Rectal smooth muscle tissue (tissue), 1 donor: ENCODE results near the gene NEK6.
A peak's percentile ranks its signal among the peaks of the same experiment; 100 is the strongest.

Source experiments
- H3K27ac ChIP-seq: one replicate; pipeline ENCODE4 v1.7.0; 2013; ENCODE audit warnings: low read depth, low read length, inconsistent platforms
- H3K27me3 ChIP-seq: one replicate; pipeline ENCODE4 v1.7.0; 2013; ENCODE audit warnings: low read length; ENCODE audit not compliant: control insufficient read depth, insufficient read depth
- H3K36me3 ChIP-seq: one replicate; pipeline ENCODE4 v1.7.0; 2013; ENCODE audit warnings: low read length; ENCODE audit not compliant: control insufficient read depth, insufficient read depth
- H3K4me1 ChIP-seq: one replicate; pipeline ENCODE4 v1.7.0; 2013; ENCODE audit warnings: low read length; ENCODE audit not compliant: control insufficient read depth, insufficient read depth
- H3K4me3 ChIP-seq: one replicate; pipeline ENCODE4 v1.7.0; 2013; ENCODE audit warnings: low read length
- H3K9ac ChIP-seq: one replicate; pipeline ENCODE4 v1.7.0; 2013; ENCODE audit warnings: low read length

NEK6 gene

DNA sequence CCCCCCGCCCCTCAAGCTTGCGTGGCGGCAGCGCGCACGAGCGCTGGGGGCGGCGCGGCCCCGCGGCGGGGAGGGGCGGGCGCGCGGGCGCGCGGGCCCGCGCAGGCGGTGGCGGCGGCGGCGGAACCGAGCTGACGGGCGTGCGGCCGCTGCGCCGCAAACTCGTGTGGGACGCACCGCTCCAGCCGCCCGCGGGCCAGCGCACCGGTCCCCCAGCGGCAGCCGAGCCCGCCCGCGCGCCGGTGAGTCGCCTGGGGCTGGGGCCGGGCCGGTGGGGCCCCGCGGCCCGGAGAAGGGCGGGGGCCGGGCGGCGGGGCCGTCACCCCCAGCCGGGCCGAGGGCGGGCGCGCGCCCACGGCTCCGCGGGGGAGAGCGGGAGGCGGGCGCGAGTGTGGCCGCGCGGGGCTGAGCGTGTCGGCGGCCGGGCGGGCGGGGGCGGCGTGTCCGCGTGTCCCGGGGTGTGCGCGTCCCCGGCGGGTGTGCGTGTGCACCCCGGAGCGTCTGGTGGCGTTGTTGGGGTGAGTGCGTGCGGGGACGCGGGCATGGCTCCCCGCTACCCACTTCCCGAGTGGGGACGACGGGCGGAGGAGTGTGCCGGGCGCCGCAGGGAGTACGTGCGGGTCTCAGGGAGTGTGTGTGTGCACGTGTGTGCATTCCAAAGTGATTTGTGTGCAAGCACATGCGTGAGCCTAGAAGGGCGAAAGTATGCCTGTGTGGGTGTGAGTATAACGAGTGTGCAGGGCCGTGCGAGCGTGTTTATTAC, at the start of gene NEK6:
TSS of gene NEK6 (plus strand) at position 106 of the 763 bp plus-strand sequence. CDS start 44,016 bp downstream, outside the sequence.
- Histone ChIP-seq H3K27me3 (no peaks in the 10 kb centered on the region), H3K9ac (peak within 1 kb of the TSS; percentile 81), H3K4me1 (peaks cover 24% of the 10 kb centered on the region), H3K4me3 (peak within 1 kb of the TSS; percentile 91), H3K27ac (peak within 1 kb of the TSS; percentile 84), H3K36me3 (no peaks in the 10 kb centered on the region)

DNA sequence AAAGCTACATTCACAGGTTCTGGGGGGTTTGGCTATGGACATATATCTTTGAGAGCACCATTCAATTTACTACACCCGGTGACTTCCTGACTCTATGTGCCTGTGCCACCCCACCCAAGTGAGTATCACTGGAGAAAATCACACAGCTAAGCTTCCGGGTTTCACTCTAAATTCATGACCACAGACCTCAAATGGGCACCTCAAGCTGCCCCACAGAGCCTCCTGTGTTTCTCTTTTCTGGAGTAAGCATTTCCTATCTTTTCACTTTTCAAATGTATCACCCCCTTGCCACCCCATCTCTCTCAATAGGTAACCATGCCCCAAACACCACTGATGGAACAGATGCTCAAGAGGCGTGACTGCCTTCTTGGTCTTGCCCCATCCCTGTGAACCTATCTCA, 49.2 kb upstream of the NEK6 start:
- H3K4me3 ChIP-seq, result no peak overlapping the region
- no peaks in the 10 kb centered on the region for H3K4me1 ChIP-seq
- H3K27ac ChIP-seq, result no peak overlapping the region
- H3K27me3 ChIP-seq, result no peaks in the 10 kb centered on the region
- no peak overlapping the region for H3K9ac ChIP-seq
- H3K36me3 ChIP-seq, result no peaks in the 10 kb centered on the region

GRCh38 chr9:124209279-124209678, 48.5 kb upstream of the NEK6 start:
- Histone ChIP-seq H3K4me3 (no peak overlapping the region), H3K36me3 (no peaks in the 10 kb centered on the region), H3K4me1 (no peaks in the 10 kb centered on the region), H3K27ac (no peak overlapping the region), H3K27me3 (no peaks in the 10 kb centered on the region), H3K9ac (no peak overlapping the region)

DNA sequence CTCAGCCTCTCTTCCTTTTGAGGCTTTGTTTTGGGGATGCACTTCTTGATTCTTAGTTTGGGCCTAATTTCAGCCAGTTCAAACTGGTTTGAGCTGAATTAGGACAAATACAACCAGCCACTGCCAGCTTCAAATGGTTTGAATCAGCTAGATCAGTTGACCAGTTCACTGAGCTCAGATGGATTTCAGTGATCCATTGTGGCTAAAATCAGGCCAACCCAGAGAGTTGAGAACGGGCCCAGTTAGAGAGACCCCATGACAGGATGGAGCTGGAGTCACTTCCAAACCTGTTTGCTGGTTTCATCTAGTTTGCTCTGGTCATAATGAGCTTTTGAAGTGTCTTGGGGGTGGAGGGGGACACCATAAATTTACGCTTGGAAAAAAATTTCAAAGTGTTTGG, 48.0 kb upstream of the NEK6 start:
- Histone ChIP-seq H3K27ac (no peak overlapping the region), H3K36me3 (no peaks in the 10 kb centered on the region), H3K4me1 (no peaks in the 10 kb centered on the region), H3K9ac (no peak overlapping the region), H3K4me3 (no peak overlapping the region), H3K27me3 (no peaks in the 10 kb centered on the region)

DNA sequence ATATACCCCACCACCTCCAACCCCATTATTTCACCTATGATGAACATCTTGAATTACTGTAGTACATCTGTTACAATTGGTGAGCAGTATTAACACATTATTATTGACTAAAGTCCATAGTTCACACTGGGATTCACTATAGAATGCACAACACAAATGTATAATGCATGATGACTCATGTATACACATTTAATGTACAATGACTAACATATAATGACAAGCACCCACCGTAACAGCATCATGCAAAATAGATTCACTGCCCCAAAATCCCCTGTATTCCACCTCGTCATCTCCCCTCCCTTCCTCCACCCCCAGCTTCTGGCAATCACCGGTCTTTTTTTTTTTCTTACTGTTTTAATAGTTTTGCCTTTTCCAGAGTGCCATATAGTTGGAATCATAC, 47.1 kb upstream of the NEK6 start:
- Histone ChIP-seq H3K27me3 (no peaks in the 10 kb centered on the region), H3K4me3 (no peak overlapping the region), H3K4me1 (no peaks in the 10 kb centered on the region), H3K36me3 (no peaks in the 10 kb centered on the region), H3K9ac (no peak overlapping the region), H3K27ac (no peak overlapping the region)

DNA sequence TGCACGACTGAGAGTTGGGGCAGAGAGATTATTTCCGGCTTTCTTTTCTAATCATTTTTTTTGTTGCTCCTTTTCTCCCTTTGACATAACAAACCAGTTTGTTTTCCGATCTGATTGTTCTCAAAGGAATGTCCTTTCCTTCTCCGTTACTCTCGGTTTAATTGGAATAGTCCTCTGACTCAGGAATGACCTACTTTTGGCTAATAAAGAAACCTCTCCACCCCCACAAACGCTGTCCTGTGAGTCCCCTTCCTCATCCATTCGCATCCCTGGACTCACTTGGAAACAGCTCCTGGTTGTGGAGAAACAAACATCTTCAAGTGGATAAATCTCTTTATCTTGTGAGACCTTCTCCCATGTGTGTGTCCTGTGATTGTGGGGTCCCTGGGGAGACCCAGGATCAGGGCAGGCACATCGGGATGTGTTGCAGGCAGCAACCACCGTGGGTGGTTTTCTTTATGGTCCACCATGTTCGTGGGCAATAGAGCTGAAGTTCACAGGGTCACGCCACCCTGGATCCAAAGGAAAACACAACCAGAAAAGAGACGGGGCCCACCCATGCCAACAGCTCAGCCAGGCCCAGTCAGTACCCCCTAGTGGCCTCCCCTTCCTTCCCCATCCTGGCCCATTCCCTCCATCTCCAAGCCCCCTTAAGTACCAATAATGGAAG, 45.2 kb upstream of the NEK6 start:
- no peak overlapping the region for H3K27ac ChIP-seq
- H3K4me1 ChIP-seq, result no peaks in the 10 kb centered on the region
- no peaks in the 10 kb centered on the region for H3K27me3 ChIP-seq
- H3K4me3 ChIP-seq, result no peak overlapping the region
- no peaks in the 10 kb centered on the region for H3K36me3 ChIP-seq
- H3K9ac ChIP-seq, result no peak overlapping the region

DNA sequence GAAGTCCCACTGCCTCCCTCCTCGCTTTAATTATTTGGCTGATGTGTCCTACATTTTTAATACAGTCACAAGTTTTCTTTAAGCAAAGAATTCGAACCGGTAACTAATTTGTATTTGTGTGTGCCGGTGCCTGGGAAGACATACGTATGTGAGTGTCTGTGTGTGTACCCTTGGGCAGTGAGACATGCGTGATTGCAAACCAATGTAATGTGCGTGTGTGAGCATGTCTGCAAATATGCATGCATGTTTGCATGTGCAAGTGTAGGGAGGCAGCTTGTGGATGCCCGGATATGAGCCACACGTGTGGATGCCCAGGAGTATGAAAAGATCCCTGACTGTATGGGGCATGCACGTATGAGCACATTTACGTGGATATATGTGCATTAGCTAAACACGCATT, 44.4 kb upstream of the NEK6 start:
- no peaks in the 10 kb centered on the region for H3K4me1 ChIP-seq
- no peak overlapping the region for H3K9ac ChIP-seq
- H3K27ac ChIP-seq, result no peak overlapping the region
- no peak overlapping the region for H3K4me3 ChIP-seq
- no peaks in the 10 kb centered on the region for H3K27me3 ChIP-seq
- H3K36me3 ChIP-seq, result no peaks in the 10 kb centered on the region

GRCh38 chr9:124214116-124214515, 43.6 kb upstream of the NEK6 start:
- Histone ChIP-seq H3K27ac (no peak overlapping the region), H3K4me1 (no peaks in the 10 kb centered on the region)

DNA sequence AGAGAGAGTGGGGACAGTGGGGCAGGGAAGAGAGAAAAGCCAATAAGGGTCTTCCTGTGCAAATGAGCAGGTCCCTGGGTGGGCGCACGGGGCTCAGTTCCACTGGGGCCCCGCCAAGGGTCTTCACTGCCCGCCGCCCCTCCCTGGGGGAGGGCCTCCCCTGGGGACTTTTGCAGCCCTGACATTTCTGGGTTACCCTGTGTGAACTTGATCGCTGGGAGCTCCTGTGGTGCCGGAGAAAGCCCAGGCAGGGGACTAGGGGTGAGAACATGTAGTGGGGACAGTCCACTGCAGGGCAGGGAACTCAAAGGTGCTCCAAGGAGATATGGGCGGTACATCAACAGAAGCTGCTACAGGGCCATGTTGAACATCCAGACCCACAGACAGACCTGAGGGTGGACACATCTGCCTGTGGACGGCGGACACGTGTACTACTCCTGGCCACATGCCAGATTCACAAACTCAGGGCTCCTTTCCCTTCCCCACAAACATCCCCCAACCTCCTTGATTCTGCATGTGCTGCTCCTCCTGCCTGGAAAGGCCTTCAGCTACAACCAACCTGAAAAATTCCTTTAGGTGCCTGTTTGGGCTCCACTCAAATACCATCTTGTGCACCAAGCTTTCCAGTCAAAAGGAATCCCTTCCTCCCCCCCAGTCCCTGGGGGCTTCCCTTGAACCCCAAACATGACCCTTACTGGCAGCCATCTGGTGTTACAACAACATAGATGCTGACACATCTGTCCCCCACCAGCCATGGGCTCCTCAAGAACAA, 43.0 kb upstream of the NEK6 start:
- Histone ChIP-seq H3K36me3 (no peaks in the 10 kb centered on the region), H3K4me3 (no peak overlapping the region), H3K27ac (no peak overlapping the region), H3K9ac (no peak overlapping the region), H3K27me3 (no peaks in the 10 kb centered on the region), H3K4me1 (no peaks in the 10 kb centered on the region)

More at GRCh38 chr9:124214116-124214515, 43.6 kb upstream of the NEK6 start:
- Histone ChIP-seq H3K9ac (no peak overlapping the region), H3K27me3 (no peaks in the 10 kb centered on the region), H3K4me3 (no peak overlapping the region), H3K36me3 (no peaks in the 10 kb centered on the region)

GRCh38 chr9:124215368-124215910, 42.3 kb upstream of the NEK6 start:
- Histone ChIP-seq H3K27ac (no peak overlapping the region), H3K27me3 (no peaks in the 10 kb centered on the region)

GRCh38 chr9:124215956-124216355, 41.8 kb upstream of the NEK6 start:
- Histone ChIP-seq H3K27ac (no peak overlapping the region), H3K4me3 (no peak overlapping the region), H3K36me3 (no peaks in the 10 kb centered on the region), H3K4me1 (no peaks in the 10 kb centered on the region), H3K9ac (no peak overlapping the region), H3K27me3 (no peaks in the 10 kb centered on the region)

More at GRCh38 chr9:124215368-124215910, 42.3 kb upstream of the NEK6 start:
- H3K4me1 ChIP-seq, result no peaks in the 10 kb centered on the region
- H3K36me3 ChIP-seq, result no peaks in the 10 kb centered on the region
- no peak overlapping the region for H3K4me3 ChIP-seq
- H3K9ac ChIP-seq, result no peak overlapping the region

- H3K27ac ChIP-seq, result no peak overlapping the region
Observed at GRCh38 chr9:124216474-124217176, 41.1 kb upstream of the NEK6 start.

More at GRCh38 chr9:124216474-124217176, 41.1 kb upstream of the NEK6 start:
- H3K9ac ChIP-seq, result no peak overlapping the region
- H3K27me3 ChIP-seq, result no peaks in the 10 kb centered on the region
- H3K36me3 ChIP-seq, result no peaks in the 10 kb centered on the region
- H3K4me3 ChIP-seq, result no peak overlapping the region
- H3K4me1 ChIP-seq, result no peaks in the 10 kb centered on the region
